HUES64 (cell line): ENCODE measurements around the gene CCDC71.
A peak's percentile ranks its signal among the peaks of the same experiment; 100 is the strongest.

Source experiments
- H3K27ac ChIP-seq: 2 replicates; pipeline ENCODE4 v1.7.0; 2013; ENCODE audit warnings: low read depth, low read length, inconsistent platforms
- H3K27me3 ChIP-seq: 2 replicates; pipeline ENCODE4 v1.6.1; 2013; ENCODE audit warnings: mild to moderate bottlenecking, low read length; ENCODE audit not compliant: insufficient read depth
- H3K36me3 ChIP-seq: 2 replicates; pipeline ENCODE4 v1.6.1; 2013; ENCODE audit warnings: mild to moderate bottlenecking, low read length; ENCODE audit not compliant: insufficient read depth
- H3K4me1 ChIP-seq: 2 replicates; pipeline ENCODE4 v1.6.1; 2013; ENCODE audit warnings: mild to moderate bottlenecking, low read length, moderate library complexity; ENCODE audit not compliant: insufficient read depth
- H3K4me3 ChIP-seq: 2 replicates; pipeline ENCODE4 v1.5.1; 2013; ENCODE audit warnings: mild to moderate bottlenecking, low read length, moderate library complexity
- H3K9ac ChIP-seq: 2 replicates; pipeline ENCODE4 v1.6.1; 2013; ENCODE audit warnings: mild to moderate bottlenecking, low read depth, low read length
- H3K9me3 ChIP-seq: 2 replicates; pipeline ENCODE4 v1.6.1; 2013; ENCODE audit warnings: low read depth, low read length; ENCODE audit not compliant: insufficient read depth
- WGBS: fragments of 150-250, 120-280 bp; methylation state at CpG from one replicate; pipeline ENCODE4 v1.1.7; 2013; ENCODE audit warnings: missing lambda C conversion rate; 5-methylcytosine and 5-hydroxymethylcytosine counted together

The CCDC71 gene

DNA sequence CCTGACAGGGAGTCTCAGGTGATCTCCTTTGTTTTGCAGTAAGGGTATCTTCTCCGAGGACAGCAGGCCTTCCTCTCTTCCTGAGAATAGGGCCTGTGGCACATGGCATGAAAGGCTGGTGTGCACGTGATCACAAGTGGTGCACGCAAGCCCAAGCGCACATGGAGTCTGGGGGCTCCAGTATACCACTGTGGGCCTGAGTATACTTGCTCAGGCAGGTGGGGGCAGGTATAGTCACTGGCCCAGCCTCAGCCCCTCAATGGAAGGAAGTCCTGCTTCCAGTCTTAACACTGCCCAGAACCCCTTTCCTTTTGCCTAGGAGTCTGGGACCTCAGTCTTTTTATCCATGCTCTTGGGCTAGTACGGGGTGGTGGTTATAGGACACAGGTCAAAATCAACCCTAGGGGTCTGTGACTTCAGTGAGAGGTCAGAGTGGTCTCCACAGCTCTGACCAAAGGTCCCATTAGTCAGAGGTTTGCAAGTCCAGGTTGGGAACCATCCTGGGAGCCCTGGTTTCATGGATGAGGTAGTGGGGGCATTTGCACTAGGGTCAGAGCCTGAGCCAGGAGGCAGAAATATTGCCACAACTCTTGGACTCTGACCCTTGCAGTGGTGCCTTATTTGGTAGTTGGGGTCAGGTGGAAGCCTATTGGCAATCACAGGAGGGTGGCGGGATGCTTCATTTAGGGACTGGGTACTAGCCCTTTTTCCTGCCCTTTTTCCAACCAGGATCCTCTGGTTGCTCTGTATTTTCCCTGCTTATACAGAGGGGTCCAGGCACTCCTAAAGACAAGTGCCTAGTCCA lies 823 bp upstream of the CCDC71 start:
- Histone ChIP-seq H3K9ac (0 out of 2 replicates have a peak overlapping the region, but pooled peaks have one; percentile 35), H3K4me1 (peaks cover 10% of the 10 kb centered on the region), H3K4me3 (peak overlapping the region; percentile 99), H3K27me3 (peaks cover 11% of the 10 kb centered on the region), H3K9me3 (0 out of 2 replicates have a peak, but pooled peaks cover 3% of the 10 kb centered on the region), H3K36me3 (peaks cover 25% of the 10 kb centered on the region), H3K27ac (no peak overlapping the region)
- 87% methylated on average over 6 of the region's 6 CpGs for WGBS

DNA sequence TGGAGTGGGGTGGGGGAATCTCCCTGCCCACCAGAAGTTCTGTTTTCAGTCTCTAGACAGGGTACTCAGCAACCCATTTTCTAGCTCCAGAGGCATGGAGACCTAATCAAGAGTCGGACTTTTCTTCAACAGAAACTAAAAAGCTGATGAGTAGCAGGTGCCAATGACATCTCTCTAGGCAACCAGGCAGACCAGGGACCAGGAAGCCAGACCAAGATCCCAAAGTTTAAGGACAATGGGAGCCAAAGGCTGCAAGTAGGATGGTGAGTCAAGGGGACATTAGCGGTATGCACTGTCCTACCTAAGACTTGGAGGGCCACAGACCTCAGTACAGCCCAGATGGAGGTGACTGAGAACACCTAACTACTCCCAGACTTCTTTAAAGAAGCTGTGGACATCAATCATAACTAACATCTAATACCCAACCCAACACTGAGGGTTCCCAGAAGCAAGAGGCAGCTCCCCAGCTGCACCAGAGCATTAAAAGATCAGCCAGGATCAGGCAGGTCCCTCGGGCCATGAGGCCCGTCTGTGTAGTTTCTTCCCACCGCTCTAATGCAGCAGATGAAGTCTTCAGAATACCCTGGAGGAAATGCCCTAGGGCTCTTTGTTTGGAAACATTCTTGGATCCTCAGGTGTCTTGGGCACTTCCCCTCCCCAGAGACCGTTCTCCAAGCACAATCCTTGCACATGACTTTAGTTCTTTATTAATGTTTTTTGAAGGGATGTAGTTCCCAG lies 979 bp downstream of the CCDC71 start:
- H3K4me1 ChIP-seq = peaks cover 7% of the 10 kb centered on the region
- H3K4me3 ChIP-seq = peak overlapping the region; percentile 99
- H3K9me3 ChIP-seq = 0 out of 2 replicates have a peak, but pooled peaks cover 3% of the 10 kb centered on the region
- WGBS = 44% methylated on average over 5 of the region's 6 CpGs
- peak overlapping the region; percentile 76 for H3K27ac ChIP-seq
- peak overlapping the region; percentile 93 for H3K9ac ChIP-seq
- H3K27me3 ChIP-seq = peaks cover 11% of the 10 kb centered on the region
- H3K36me3 ChIP-seq = peaks cover 28% of the 10 kb centered on the region

DNA sequence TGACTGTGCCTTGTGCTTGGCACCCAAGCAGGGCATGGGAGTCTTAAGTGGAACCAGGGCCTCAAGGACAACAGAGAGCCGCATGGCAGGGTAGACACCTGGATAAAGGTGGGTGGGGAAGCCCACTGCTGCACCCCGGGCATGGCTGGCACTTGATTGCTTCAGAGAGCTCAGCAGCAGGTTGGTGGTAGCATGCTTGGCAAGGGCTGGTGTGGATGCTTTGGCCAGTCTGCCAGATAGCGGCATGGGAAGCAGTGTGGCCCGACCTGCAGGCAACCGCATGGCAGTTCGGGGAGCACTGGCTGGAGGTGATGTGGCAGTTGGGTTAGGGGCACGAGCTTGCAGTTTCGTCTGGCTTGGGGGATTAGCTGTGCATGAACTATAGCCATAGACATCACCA lies 2.5 kb downstream of the CCDC71 start:
- H3K27ac ChIP-seq = no peak overlapping the region
- peaks cover 7% of the 10 kb centered on the region for H3K4me1 ChIP-seq
- 0 out of 2 replicates have a peak, but pooled peaks cover 3% of the 10 kb centered on the region for H3K9me3 ChIP-seq
- H3K27me3 ChIP-seq = peaks cover 11% of the 10 kb centered on the region
- H3K9ac ChIP-seq = no peak overlapping the region
- H3K36me3 ChIP-seq = peaks cover 28% of the 10 kb centered on the region
- WGBS = 96% methylated on average over 8 of the region's 8 CpGs
- no peak overlapping the region for H3K4me3 ChIP-seq

DNA sequence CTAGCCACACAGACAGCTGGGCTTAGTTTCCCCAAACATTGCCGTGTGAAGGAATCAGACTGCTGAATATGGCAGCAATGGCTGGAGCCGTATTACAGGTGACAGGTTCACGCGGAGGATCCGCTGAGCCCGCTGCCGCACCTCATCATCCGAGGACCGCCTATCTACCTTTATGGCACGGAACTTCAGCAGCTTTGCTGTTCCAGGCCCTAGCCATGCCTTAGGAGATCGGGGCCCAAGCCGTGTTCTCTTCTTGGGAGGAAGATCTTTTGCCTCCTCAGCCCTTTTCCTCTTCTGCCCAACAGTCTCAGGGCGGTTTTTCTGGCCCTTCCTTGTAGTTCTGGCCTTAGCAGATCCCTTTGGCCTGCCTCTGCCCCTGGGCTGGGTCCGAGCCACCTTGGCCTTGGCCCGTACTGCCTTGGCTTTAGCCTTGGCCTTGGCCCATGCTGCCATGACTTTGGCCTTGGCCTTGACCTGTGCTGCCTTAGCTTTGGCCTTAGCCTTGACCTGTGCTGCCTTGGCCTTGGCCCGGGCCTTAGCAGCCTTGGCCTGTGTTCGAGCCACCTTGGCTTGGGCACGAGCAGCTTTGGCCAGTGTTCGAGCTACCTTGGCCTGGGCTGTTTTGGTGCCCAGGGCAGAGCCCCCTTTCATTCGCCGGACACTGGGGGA lies 3.2 kb downstream of the CCDC71 start:
- Histone ChIP-seq H3K27ac (no peak overlapping the region), H3K36me3 (peaks cover 28% of the 10 kb centered on the region), H3K27me3 (peaks cover 7% of the 10 kb centered on the region), H3K9ac (no peak overlapping the region), H3K4me1 (peaks cover 7% of the 10 kb centered on the region), H3K4me3 (no peak overlapping the region), H3K9me3 (0 out of 2 replicates have a peak, but pooled peaks cover 3% of the 10 kb centered on the region)
- WGBS = 96% methylated on average over 21 of the region's 21 CpGs

DNA sequence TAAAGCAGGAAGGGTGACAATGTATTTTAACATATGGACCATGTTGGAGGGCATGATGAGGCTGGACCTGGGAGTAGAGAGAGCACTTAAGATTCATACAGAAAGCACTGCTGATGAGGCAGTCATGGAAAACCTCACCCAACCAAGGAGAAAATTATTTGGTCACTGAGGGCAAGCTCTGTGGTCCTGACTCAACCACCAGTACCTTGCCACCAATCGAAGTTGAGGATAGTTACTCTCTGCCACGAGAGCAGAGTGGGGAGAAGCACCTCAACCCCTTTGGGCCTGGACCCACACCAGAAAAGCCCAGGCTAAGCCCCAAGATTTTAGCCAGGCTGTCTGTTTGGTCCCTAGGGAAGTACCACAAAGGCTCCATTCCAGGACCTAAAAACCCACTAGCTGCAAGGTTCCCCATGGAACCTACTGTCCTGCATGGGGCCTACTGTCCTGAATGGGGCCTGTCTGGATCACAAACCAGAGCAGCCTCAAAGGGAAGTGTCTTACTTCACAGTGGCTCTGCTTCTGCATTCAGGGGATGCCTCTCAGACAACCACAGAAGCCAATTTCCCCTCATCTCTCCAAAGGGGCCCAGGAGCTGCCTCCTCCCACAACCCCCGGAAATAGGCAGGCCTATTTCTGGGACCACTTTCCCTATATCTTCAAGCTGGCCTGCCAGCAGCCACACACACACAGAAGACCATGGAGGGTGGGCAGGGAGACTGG lies 4.2 kb downstream of the CCDC71 start:
- Histone ChIP-seq H3K27me3 (no peaks in the 10 kb centered on the region), H3K9me3 (0 out of 2 replicates have a peak, but pooled peaks cover 3% of the 10 kb centered on the region), H3K36me3 (peaks cover 28% of the 10 kb centered on the region), H3K4me1 (peaks cover 7% of the 10 kb centered on the region), H3K27ac (no peak overlapping the region), H3K9ac (no peak overlapping the region), H3K4me3 (no peak overlapping the region)
- 93% methylated on average over 3 of the region's 3 CpGs for WGBS

DNA sequence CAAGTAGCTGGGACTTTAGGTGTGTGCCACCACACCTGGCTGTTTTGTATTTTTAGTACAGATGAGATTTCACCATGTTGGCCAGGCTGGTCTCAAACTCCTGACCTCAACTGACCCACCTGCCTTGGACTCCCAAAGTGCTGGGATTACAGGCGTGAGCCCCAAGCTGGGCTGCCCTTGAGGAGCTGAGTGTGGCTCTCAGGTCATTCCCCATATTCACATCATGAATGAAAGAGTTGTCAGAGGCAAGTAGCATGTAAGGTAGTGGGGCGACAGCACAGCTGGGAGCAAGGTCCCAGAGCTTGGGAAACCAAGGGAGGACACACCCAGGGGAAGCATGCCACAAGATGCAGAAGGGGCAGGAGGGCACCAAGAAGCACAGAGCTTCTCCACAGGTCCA lies 4.9 kb downstream of the CCDC71 start:
- Histone ChIP-seq H3K27me3 (no peaks in the 10 kb centered on the region), H3K27ac (no peak overlapping the region), H3K9me3 (no peaks in the 10 kb centered on the region), H3K4me3 (no peak overlapping the region), H3K36me3 (peaks cover 28% of the 10 kb centered on the region), H3K9ac (no peak overlapping the region), H3K4me1 (peaks cover 7% of the 10 kb centered on the region)
- 95% methylated on average over 2 of the region's 2 CpGs for WGBS

DNA sequence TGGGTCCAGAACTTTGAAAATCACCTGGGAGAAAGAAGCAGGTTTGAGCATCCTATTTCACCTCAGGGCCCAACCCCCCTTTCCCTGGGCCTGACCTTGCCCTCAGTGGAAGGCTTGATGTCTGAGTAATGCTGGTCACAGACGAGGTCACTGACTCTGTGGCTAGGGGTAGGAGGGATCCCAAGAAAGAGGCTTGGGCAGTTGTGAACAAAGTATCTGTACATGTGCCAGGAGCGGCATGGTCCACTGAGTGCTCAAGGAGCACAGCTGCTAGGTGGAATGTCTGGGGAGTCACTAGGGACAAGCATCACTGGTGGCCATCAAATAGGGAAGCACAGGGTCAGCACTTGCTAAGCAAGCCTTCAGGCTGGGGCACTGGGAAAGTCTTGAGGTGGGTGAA lies 7.3 kb downstream of the CCDC71 start:
- Histone ChIP-seq H3K36me3 (peaks cover 18% of the 10 kb centered on the region), H3K4me1 (no peaks in the 10 kb centered on the region), H3K9me3 (no peaks in the 10 kb centered on the region), H3K4me3 (no peak overlapping the region), H3K9ac (no peak overlapping the region), H3K27ac (no peak overlapping the region), H3K27me3 (no peaks in the 10 kb centered on the region)
- WGBS = 83% methylated on average over 2 of the region's 2 CpGs

DNA sequence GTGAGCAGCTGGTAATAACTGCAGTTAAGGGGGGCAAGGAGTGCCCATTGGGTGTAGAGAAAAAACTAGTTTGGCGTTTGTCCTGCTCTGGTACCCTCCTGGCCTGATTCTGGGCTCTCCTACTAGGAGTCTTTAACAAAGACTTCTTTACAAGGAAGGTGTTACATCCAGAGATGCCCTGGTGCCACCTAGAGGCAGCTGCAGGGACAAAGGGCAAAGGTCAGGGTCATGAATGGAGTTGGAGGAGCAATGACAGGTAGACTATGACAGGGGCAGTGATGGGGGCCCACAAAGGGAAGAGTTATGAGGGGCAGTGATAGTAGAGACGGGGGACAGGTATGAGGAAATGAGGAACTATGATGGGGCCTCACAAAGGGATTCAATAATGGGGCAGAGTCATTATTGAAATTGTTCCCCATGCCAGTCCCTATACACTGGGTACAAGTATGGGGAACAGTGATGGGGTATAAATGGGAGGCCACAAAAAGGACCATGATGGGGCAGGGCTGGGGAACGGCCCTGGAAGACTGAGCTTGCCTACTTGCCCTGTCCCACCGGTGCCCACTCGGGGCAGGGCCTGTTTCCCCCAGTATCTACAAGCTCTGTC lies 7.9 kb downstream of the CCDC71 start:
- peaks cover 12% of the 10 kb centered on the region for H3K36me3 ChIP-seq
- no peaks in the 10 kb centered on the region for H3K9me3 ChIP-seq
- H3K9ac ChIP-seq = no peak overlapping the region
- no peak overlapping the region for H3K4me3 ChIP-seq
- H3K27me3 ChIP-seq = no peaks in the 10 kb centered on the region; the same call in 1 of the 2 replicates
- WGBS = 70% methylated on average over 5 of the region's 5 CpGs
- no peaks in the 10 kb centered on the region for H3K4me1 ChIP-seq
- H3K27ac ChIP-seq = no peak overlapping the region

DNA sequence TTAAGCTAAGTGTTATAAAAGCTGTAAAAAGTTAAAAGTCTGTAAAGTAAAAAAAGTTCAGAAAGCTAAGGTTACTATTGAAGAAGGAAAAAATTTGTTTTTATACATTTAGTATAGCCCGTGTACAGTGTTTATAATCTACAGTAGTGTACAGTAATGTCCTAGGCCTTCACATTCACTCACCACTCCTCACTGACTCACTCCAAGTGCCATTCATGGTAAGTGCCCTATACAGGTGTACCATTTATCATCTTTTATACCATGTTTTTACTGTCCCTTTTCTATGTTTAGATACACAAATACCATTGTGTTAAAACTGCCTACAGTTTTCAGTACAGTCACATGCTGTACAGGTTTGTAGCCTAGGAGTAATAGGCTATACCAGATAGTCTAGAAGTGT lies 8.8 kb downstream of the CCDC71 start:
- no CpG with 5 or more reads among the region's 1 CpG for WGBS
- Histone ChIP-seq H3K27ac (no peak overlapping the region), H3K27me3 (no peaks in the 10 kb centered on the region; the same call in 1 of the 2 replicates), H3K9me3 (no peaks in the 10 kb centered on the region), H3K36me3 (peaks cover 5% of the 10 kb centered on the region), H3K4me3 (no peak overlapping the region), H3K9ac (no peak overlapping the region), H3K4me1 (no peaks in the 10 kb centered on the region)

DNA sequence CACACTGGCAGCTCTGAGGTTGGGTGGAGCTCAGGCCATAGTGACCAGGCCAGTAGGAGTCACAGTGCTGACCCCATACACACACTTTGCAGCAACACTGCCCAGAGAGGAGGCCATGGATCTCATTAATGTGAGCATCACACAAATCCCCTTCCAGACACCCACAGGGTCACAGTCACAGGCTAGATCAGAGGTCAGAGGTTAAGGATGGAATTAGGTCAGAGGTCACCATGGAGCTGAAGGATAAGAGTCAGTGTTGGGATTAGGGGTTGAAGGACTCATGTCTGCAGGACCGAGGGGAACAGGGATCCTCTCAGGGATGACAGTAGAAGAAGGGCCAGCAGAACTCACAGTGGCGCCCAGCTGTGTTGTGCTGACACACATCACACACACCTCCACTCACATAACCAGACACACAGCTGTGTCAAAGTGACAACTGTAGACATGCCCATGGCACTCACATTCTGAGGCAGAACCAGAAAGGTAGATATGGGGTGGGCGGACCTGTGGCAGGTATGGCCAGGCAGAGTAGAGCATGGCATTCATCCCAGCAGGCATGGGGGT lies 12.7 kb downstream of the CCDC71 start:
- H3K9me3 ChIP-seq = no peaks in the 10 kb centered on the region
- 87% methylated on average over 3 of the region's 3 CpGs for WGBS
- H3K4me3 ChIP-seq = no peak overlapping the region
- H3K4me1 ChIP-seq = no peaks in the 10 kb centered on the region
- no peak overlapping the region for H3K9ac ChIP-seq
- H3K27me3 ChIP-seq = peaks cover 5% of the 10 kb centered on the region; the same call in 1 of the 2 replicates
- H3K36me3 ChIP-seq = no peaks in the 10 kb centered on the region
- no peak overlapping the region for H3K27ac ChIP-seq
